Esophagus squamous epithelium (tissue), 4 donors: Measurements from ENCODE around the gene PRPF40A.
A peak's percentile ranks its signal among the peaks of the same experiment; 100 is the strongest.

ENCODE experiments used
- CTCF ChIP-seq, 6 experiments: fragments of 450-650 bp in 4 of 6; fragments of 200-600 bp in 2 of 6; sonication (generic) in 2 of 6; IDR thresholded peaks; one replicate each; pipeline ENCODE4 v1.5.1; 2016 to 2019; ENCODE audit warnings: antibody characterized with exemption in 6 of 6, mild to moderate bottlenecking in 4 of 6, moderate library complexity in 4 of 6
- POLR2A ChIP-seq, 4 donors: fragments of 450-650 bp; IDR thresholded peaks; one replicate each; pipeline ENCODE4 v1.6.1; 2017; ENCODE audit warnings: antibody characterized with exemption in 4 of 4, mild to moderate bottlenecking in 4 of 4, moderate library complexity in 3 of 4

GRCh38 chr2:152635635-152636298, 81.5 kb downstream of the PRPF40A start:
- TF ChIP-seq CTCF (IDR thresholded peaks at IDR 0.05) = peak; percentile 72 to 90 (median 78)
- TF ChIP-seq POLR2A (IDR thresholded peaks at IDR 0.05) = no peak
